CD4-positive, alpha-beta T cell treated with Interleukin-4 for 1 hour (primary cell): Measurements from ENCODE around the gene ACBD3.

Experiments used
- DNase-seq, 2 donors: peaks; one replicate each; pipeline ENCODE4 v3.0.0-alpha.2; 2020 to 2022

ACBD3 gene

GRCh38 chr1:226132728-226133503 lies 53.6 kb downstream of the ACBD3 start:
- no peak for DNase-seq

GRCh38 chr1:226131639-226132038 lies 54.9 kb downstream of the ACBD3 start:
- DNase-seq: no peak

- DNase-seq: no peak
Observed at GRCh38 chr1:226129230-226129629, 57.3 kb downstream of the ACBD3 start.

- DNase-seq: no peak
Observed at GRCh38 chr1:226128487-226129075, 58.0 kb downstream of the ACBD3 start.

GRCh38 chr1:226126824-226127569 lies 59.5 kb downstream of the ACBD3 start:
- DNase-seq: peak in 1 of 2 donors; percentile 11

- peak in 1 of 2 donors; percentile 4 for DNase-seq
Observed at GRCh38 chr1:226125831-226126230, 60.7 kb downstream of the ACBD3 start.

- peak; percentile 86 for DNase-seq
Observed at GRCh38 chr1:226125097-226125630, 61.4 kb downstream of the ACBD3 start.

- DNase-seq: peak in 1 of 2 donors; percentile 8
Observed at GRCh38 chr1:226123591-226124471, 62.7 kb downstream of the ACBD3 start.

- DNase-seq: no peak
Observed at GRCh38 chr1:226123212-226123560, 63.4 kb downstream of the ACBD3 start.

- peak; percentile 84 to 85 for DNase-seq
Observed at GRCh38 chr1:226121587-226122400, 64.7 kb downstream of the ACBD3 start.

GRCh38 chr1:226121049-226121586 lies 65.4 kb downstream of the ACBD3 start:
- DNase-seq: no peak

- no peak for DNase-seq
Observed at GRCh38 chr1:226120398-226120797, 66.1 kb downstream of the ACBD3 start.

GRCh38 chr1:226119169-226119568 lies 67.4 kb downstream of the ACBD3 start:
- DNase-seq: no peak

- DNase-seq: no peak
Observed at GRCh38 chr1:226118357-226118756, 68.2 kb downstream of the ACBD3 start.

GRCh38 chr1:226117330-226117729 lies 69.2 kb downstream of the ACBD3 start:
- no peak for DNase-seq

GRCh38 chr1:226116673-226117072 lies 69.9 kb downstream of the ACBD3 start:
- DNase-seq: no peak

GRCh38 chr1:226112626-226113025 lies 73.9 kb downstream of the ACBD3 start:
- no peak for DNase-seq

GRCh38 chr1:226111883-226112261 lies 74.7 kb downstream of the ACBD3 start:
- no peak for DNase-seq

- DNase-seq: no peak
Observed at GRCh38 chr1:226111098-226111882, 75.3 kb downstream of the ACBD3 start.

GRCh38 chr1:226110249-226111097 lies 76.1 kb downstream of the ACBD3 start:
- DNase-seq: peak; percentile 57 to 76
